Rectal smooth muscle tissue (tissue), 1 donor: ENCODE measurements around the gene MED1.
A peak's percentile ranks its signal among the peaks of the same experiment; 100 is the strongest.

Experiments
- H3K27ac ChIP-seq: one replicate; pipeline ENCODE4 v1.7.0; 2013; ENCODE audit warnings: low read depth, low read length, inconsistent platforms
- H3K27me3 ChIP-seq: one replicate; pipeline ENCODE4 v1.7.0; 2013; ENCODE audit warnings: low read length; ENCODE audit not compliant: control insufficient read depth, insufficient read depth
- H3K36me3 ChIP-seq: one replicate; pipeline ENCODE4 v1.7.0; 2013; ENCODE audit warnings: low read length; ENCODE audit not compliant: control insufficient read depth, insufficient read depth
- H3K4me1 ChIP-seq: one replicate; pipeline ENCODE4 v1.7.0; 2013; ENCODE audit warnings: low read length; ENCODE audit not compliant: control insufficient read depth, insufficient read depth
- H3K4me3 ChIP-seq: one replicate; pipeline ENCODE4 v1.7.0; 2013; ENCODE audit warnings: low read length
- H3K9ac ChIP-seq: one replicate; pipeline ENCODE4 v1.7.0; 2013; ENCODE audit warnings: low read length

MED1 gene

DNA sequence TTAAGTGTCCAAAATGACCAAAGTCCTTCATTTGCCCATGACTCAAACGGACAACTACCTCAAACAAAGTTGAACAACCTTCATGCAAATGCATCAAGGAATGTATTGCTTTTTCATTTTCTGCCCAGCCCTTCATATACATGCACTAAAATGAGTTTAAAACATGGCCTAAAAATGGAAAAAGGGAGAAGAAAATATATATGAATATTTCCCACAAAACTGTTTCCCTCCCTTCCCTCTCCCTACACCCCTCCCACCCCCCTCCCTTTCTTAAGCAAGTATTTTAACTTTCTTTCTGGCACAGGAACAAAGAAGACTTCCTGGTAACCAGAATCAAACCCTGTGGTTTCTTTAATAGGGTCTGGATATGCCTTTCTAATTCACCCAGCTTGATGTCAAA, 44.1 kb downstream of the MED1 start:
- Histone ChIP-seq H3K4me1 (no peaks in the 10 kb centered on the region), H3K27me3 (no peaks in the 10 kb centered on the region), H3K4me3 (no peak overlapping the region), H3K36me3 (peaks cover 21% of the 10 kb centered on the region), H3K27ac (no peak overlapping the region), H3K9ac (no peak overlapping the region)

DNA sequence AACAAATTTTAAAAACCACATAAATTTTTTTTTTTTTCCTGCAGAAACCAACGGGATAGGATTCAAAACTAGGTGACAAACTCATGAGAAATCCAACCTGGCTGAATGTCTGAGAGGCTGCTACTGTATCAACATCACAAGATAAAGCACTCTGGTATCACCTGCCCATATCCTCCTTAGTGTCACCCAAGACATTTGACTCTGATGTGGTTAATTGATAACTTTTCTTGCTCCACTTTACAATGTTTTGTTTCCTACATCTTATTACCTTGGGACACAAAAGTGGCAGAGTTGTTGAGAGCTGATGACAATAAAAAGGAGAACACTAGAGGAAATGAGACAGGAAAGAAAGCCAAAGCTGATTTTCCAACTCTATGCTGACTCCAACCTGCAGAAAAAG, 45.6 kb downstream of the MED1 start:
- Histone ChIP-seq H3K4me1 (peaks cover 2% of the 10 kb centered on the region), H3K36me3 (peaks cover 19% of the 10 kb centered on the region), H3K9ac (no peak overlapping the region), H3K27ac (no peak overlapping the region), H3K4me3 (no peak overlapping the region), H3K27me3 (no peaks in the 10 kb centered on the region)

DNA sequence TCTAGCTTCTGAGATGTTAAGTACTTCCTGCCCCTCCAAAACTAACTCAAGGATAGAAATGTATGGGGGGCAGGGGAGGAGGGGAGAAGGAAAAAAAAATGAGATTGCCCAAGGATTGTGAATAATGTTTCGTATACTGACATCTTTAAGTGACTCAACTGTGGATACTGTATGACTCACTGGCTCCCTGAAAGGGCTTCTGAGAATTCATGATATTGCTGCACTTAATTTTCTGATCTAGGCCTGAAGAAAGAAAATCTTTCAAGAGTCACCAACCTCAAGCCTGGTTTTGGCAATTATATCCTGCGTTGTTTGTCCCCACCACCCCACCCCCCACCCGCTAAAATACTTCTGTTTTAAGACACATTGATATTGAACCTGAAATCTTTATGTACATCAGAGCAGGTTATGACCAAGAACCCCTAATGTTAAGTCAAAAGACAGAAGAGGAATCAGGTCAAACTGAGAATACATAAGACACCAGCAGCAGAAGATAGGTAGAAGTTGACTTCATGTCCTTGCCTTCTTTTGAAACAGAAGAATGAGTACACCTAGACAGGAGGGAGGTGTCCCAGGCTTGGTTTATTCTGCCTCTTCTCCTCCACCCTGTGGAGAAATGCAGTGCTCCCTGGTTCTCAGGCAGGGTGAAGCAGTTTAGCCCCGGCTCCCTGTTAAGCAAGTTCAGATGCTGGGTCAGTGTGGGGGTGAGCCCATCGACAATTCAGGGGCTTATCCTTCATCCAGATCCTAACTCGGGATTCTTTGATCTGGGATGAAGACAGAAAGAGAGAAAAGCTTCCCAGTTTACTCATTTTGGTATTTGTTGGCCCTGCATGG, 46.3 kb downstream of the MED1 start:
- no peak overlapping the region for H3K4me3 ChIP-seq
- peaks cover 13% of the 10 kb centered on the region for H3K36me3 ChIP-seq
- no peak overlapping the region for H3K27ac ChIP-seq
- H3K4me1 ChIP-seq, result peaks cover 8% of the 10 kb centered on the region
- H3K9ac ChIP-seq, result no peak overlapping the region
- no peaks in the 10 kb centered on the region for H3K27me3 ChIP-seq

DNA sequence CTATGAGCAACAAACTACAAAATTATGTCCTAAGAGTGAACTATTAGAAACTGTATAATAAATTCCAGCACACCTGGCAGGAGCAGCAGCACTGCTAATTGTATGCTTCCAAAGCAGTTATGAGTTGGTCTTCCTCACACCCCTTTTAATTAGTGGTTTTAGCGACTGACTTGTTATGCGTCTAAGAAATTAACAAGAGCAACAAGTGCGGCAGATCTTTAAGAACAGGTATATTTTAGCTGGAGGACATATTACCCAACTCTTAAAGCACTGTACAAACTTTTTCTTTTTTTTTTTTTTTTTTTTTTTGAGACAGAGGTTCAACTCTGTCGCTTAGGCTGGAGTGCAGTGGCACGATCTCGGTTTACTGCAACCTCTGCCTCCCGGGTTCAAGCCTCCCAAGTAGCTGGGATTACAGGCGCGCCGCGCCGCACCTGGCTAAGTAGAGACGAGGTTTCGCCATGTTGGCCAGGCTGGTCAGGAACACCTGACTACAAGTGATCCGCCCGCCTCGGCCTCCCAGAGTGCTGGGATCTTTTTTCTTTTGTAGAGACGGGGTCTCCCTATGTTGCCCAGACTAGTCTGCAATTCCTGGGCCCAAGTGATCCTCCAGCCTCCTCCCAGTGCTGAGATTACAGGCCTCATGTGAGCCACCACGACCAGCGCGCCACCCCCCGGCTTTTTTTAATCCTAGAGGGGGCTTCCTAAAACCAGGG, 48.0 kb downstream of the MED1 start:
- Histone ChIP-seq H3K4me3 (no peak overlapping the region), H3K9ac (no peak overlapping the region), H3K27ac (no peak overlapping the region)

DNA sequence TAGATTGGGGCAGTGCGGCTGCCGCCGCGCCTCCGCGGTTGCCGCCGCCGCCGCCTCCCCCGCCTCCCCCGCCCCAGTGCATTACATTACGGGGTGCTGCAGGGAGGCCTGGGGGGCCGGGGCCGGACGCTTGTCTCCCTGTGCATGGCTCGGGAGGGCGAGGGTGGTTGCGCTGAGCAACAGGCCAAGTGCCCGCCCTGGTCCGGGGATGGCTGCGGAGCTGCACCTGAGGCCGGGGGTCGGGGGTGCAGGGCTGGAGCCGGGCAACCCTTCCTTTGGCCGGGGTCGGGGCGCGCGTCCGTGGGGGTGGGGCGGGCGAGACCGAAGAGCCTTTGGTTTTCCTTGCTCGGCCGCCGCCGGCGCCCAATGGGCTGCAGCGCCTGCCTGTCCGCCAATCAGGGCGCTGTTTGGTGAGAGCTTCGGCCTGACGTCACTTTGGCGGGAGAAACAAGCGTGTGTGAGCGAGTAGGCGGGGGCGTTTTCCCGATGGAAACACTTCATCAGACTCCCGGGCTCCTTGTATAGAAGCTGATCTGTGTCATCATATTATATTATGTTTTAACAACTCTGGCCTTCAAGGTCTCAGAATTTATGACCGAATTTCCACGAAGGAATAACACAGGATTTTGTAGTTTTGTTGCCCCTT, 48.7 kb downstream of the MED1 start:
- Histone ChIP-seq H3K4me3 (peak overlapping the region; percentile 92), H3K9ac (peak overlapping the region; percentile 80), H3K27me3 (no peaks in the 10 kb centered on the region), H3K36me3 (peaks cover 2% of the 10 kb centered on the region), H3K4me1 (peaks cover 9% of the 10 kb centered on the region), H3K27ac (peak overlapping the region; percentile 90)

More for the DNA sequence above, 48.0 kb downstream of the MED1 start:
- Histone ChIP-seq H3K27me3 (no peaks in the 10 kb centered on the region), H3K4me1 (peaks cover 9% of the 10 kb centered on the region), H3K36me3 (peaks cover 6% of the 10 kb centered on the region)

DNA sequence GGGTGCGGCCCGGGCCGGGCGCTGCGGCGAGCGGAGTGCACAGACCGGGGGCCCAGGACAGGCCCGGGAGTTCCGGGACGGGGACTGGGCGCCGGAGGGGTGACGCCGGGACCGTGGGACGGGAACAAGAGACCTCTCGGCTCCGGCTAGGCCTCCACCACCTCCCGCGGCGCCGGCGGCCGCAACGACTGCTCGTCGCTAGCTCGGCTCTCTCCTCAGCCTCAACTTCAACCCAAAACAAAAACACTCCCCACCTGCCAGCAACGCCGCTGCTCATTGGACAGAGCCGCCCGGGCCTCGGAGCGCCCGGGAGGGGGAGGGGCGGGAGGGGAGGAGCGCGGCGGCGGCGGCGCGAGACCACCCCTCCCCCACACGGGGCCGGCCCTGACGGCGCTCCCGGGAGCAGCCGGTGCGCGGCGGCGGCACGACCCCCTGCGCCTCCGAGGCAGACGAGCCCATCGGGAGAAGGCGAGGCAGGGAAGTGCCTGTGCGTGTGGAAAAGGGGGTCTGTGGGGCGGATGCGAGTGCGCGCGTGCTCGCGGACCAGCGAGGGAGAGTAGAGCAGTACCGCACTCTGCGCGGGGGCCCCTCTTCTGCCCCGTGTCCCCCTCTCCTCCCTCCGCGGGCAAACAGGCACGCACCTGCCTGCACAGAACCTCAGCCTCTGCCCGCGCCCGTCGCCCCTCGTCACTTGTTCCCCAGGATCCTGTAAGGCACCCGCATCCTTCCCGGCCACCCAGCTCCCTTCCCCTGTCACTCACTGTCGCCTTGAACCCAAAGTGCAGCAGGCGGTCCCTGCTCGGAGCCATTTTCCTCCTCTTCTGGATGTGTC, 49.4 kb downstream of the MED1 start, which contains the start of gene FBXL20:
FBXL20 (minus strand) TSS at position 215 of the 832 bp plus-strand sequence. CDS start 224 bp downstream, outside the sequence.
- Histone ChIP-seq H3K36me3 (no peaks in the 10 kb centered on the region), H3K4me3 (peak within 1 kb of the TSS; percentile 92), H3K4me1 (peaks cover 9% of the 10 kb centered on the region), H3K27ac (peak within 1 kb of the TSS; percentile 90), H3K27me3 (no peaks in the 10 kb centered on the region), H3K9ac (peak within 1 kb of the TSS; percentile 80)

DNA sequence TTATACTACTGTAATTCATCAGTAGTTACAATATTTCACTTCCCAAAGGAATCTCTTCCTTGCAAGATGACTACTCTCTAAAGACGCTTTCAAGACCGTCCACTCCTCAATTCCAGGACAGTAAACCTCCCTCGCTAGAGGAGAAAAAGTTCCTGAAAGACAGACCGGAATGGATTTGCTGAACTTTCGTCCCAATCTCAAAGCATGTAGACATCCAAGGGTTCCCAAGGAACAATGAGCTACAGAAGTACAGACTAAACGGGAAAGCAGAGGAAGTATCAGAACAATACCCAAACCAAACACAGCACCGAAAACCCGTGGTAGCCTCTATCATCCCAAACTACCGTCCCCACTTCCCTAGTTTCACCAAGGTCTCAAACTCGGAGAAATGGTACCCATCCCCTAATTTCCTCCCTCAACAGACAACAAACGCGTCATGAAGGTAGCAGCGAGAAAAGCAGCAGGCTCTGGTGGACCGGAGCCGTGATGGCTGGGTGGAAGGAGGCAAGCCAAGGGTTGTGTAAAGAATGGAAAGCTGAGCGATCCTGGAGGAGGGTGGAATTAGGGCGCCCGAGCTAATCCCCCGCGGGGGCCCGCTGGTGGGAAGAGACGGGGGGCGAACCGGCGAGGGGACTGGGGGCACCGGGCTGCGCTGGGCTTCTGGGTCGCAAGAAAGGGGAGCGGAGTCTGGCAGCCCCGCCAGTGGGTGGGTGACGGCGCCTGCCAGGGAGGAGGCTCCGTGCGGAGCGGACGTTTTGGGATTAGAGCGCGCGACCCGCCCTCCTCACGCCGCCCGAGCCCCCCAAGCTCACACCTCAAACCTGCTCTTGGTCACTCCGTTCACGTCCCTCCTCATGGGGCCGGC, 50.3 kb downstream of the MED1 start:
- H3K4me1 ChIP-seq, result peaks cover 9% of the 10 kb centered on the region

DNA sequence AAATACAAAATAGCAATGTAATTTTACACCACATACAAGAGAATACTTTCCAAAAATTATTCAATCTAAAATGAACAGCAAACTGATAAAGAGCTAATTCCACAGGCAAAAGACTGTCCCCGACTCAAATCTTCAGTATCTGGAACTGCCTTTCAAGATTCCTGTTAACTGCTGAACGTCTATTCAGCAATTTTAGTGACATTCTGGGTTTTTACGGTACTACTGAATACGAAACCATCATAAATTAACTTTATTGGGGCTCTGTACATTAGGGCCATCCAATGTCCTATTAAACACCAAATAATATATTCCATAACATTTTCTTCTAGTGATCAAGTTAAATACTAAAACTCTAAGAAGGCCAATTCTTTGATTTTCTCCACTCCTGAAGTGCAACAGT, 51.3 kb downstream of the MED1 start:
- Histone ChIP-seq H3K4me1 (peaks cover 9% of the 10 kb centered on the region), H3K27me3 (no peaks in the 10 kb centered on the region), H3K9ac (no peak overlapping the region), H3K27ac (peak overlapping the region; percentile 90), H3K36me3 (no peaks in the 10 kb centered on the region), H3K4me3 (peak overlapping the region; percentile 78)

More for the DNA sequence above, 50.3 kb downstream of the MED1 start:
- peak overlapping the region; percentile 90 for H3K27ac ChIP-seq
- no peaks in the 10 kb centered on the region for H3K36me3 ChIP-seq
- H3K9ac ChIP-seq, result peak overlapping the region; percentile 77
- no peaks in the 10 kb centered on the region for H3K27me3 ChIP-seq
- peak overlapping the region; percentile 78 for H3K4me3 ChIP-seq

DNA sequence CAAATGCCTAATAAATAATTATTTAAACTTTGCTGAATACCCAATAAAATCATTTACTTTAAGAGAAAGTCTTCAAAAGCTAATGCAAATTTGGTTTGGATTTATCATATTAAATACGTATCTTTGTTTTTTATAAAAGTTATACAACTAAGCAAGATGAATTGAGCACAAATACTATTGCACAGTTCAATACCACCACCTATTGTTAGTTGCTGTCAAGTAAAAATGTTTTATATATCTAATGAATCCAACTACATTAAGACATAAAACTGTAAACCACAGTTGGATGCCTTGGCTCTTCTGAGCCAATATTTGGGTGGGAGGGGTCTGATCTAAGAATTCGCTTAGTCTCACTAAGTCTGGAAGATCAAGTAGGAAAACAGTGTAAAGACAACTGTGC, 57.3 kb downstream of the MED1 start:
- Histone ChIP-seq H3K4me3 (no peak overlapping the region), H3K9ac (no peak overlapping the region), H3K4me1 (peaks cover 2% of the 10 kb centered on the region), H3K27ac (no peak overlapping the region), H3K27me3 (no peaks in the 10 kb centered on the region), H3K36me3 (no peaks in the 10 kb centered on the region)

DNA sequence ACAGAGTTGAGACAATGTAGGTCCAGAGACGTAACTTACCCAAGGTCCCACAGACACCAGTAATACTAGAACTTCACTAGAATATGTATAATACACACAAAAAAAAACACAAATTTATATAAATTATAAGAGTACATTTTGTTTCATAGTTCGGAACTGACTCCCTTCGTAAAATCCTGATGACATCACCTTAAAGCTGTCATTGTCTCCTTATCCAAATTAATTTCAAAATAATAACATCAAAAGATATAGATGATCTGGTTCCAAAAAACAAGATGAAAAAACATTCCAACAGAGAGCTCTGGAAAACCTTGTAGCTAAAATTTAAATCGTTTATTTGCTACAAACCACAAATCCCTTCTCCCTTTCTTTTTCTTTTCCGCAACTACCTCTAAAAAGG, 59.6 kb downstream of the MED1 start:
- Histone ChIP-seq H3K36me3 (no peaks in the 10 kb centered on the region), H3K9ac (no peak overlapping the region), H3K4me3 (no peak overlapping the region), H3K4me1 (peaks cover 2% of the 10 kb centered on the region), H3K27me3 (no peaks in the 10 kb centered on the region), H3K27ac (no peak overlapping the region)

DNA sequence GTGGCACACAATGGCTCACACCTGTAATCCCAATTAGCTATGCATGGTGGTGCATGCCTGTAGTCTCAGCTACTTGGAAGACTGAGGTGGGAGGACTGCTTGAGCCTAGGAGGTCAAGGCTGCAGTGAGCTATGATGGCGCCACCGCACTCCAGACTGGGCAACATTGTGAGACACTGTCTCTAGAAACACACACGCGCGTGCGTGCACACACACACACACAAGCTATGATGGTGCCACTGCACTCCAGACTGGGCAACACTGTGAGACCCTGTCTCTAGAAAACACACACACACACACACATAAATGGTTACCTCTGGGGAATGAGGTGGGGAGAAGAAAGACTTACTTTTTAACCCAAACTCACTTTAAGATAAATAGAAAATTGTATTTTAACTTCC, 66.0 kb downstream of the MED1 start:
- Histone ChIP-seq H3K9ac (no peak overlapping the region), H3K27me3 (no peaks in the 10 kb centered on the region), H3K4me1 (no peaks in the 10 kb centered on the region), H3K4me3 (no peak overlapping the region), H3K27ac (no peak overlapping the region), H3K36me3 (no peaks in the 10 kb centered on the region)
